KMS-11 (cell line): ENCODE data around the gene OAT.

Experiments
- H2AFZ ChIP-seq: fragments of 200-600 bp; sonication (generic); 2 replicates; pipeline ENCODE4 v1.6.1; 2016; ENCODE audit warnings: antibody characterized with exemption, mixed run types, low read depth
- H3K27ac ChIP-seq: fragments of 200-600 bp; sonication (generic); 2 replicates; pipeline ENCODE4 v1.6.1; 2016; ENCODE audit warnings: mild to moderate bottlenecking, mixed run types
- H3K27me3 ChIP-seq: fragments of 200-600 bp; sonication (generic); 2 replicates; pipeline ENCODE4 v1.6.1; 2017; ENCODE audit warnings: mild to moderate bottlenecking, low read depth, mixed run types, moderate library complexity; ENCODE audit not compliant: insufficient read depth
- H3K36me3 ChIP-seq: fragments of 200-600 bp; sonication (generic); 2 replicates; pipeline ENCODE4 v1.6.1; 2017; ENCODE audit warnings: mild to moderate bottlenecking, mixed run types; ENCODE audit not compliant: insufficient read depth
- H3K4me1 ChIP-seq: fragments of 200-600 bp; sonication (generic); 2 replicates; pipeline ENCODE4 v1.6.1; 2016; ENCODE audit warnings: mild to moderate bottlenecking, low read depth, mixed run types; ENCODE audit not compliant: poor library complexity, severe bottlenecking
- H3K4me2 ChIP-seq: fragments of 200-600 bp; sonication (generic); 2 replicates; pipeline ENCODE4 v1.7.0; 2016; ENCODE audit warnings: mild to moderate bottlenecking, mixed run types
- H3K4me3 ChIP-seq: fragments of 200-600 bp; sonication (generic); IDR thresholded peaks from 2 replicates; pipeline ENCODE4 v1.6.1; 2017; ENCODE audit warnings: low read depth, low read length, mixed read lengths; ENCODE audit not compliant: insufficient read depth
- H3K79me2 ChIP-seq: fragments of 200-600 bp; sonication (generic); 2 replicates; pipeline ENCODE4 v1.6.1; 2016; ENCODE audit warnings: low read depth, mixed run types; ENCODE audit not compliant: insufficient read depth
- H3K9ac ChIP-seq: fragments of 200-600 bp; sonication (generic); 2 replicates; pipeline ENCODE4 v1.6.1; 2016; ENCODE audit warnings: mild to moderate bottlenecking, mixed run types
- H4K20me1 ChIP-seq: fragments of 200-600 bp; sonication (generic); 2 replicates; pipeline ENCODE4 v1.6.1; 2016; ENCODE audit warnings: mild to moderate bottlenecking, mixed run types; ENCODE audit not compliant: insufficient read depth
- CTCF ChIP-seq: fragments of 200-600 bp; sonication (generic); conservative IDR thresholded peaks from 2 replicates; pipeline ENCODE4 v1.6.1; 2017; ENCODE audit warnings: low read depth, mild to moderate bottlenecking, antibody characterized with exemption, low read length, moderate library complexity, mixed read lengths

Gene OAT

GRCh38 chr10:124367936-124368335, 50.8 kb downstream of the OAT start:
- Histone ChIP-seq H2AFZ (no peak overlapping the region), H3K27ac (no peak overlapping the region), H4K20me1 (no peaks in the 10 kb centered on the region), H3K27me3 (no peaks in the 10 kb centered on the region), H3K4me1 (no peaks in the 10 kb centered on the region), H3K79me2 (no peaks in the 10 kb centered on the region), H3K4me3 (no peak overlapping the region), H3K36me3 (no peaks in the 10 kb centered on the region), H3K4me2 (no peak overlapping the region), H3K9ac (no peak overlapping the region)
- TF ChIP-seq CTCF, result no peak

- Histone ChIP-seq H3K9ac (no peak overlapping the region), H4K20me1 (no peaks in the 10 kb centered on the region), H3K4me1 (no peaks in the 10 kb centered on the region), H3K36me3 (no peaks in the 10 kb centered on the region), H3K4me3 (no peak overlapping the region), H2AFZ (no peak overlapping the region), H3K4me2 (no peak overlapping the region), H3K27me3 (no peaks in the 10 kb centered on the region), H3K79me2 (no peaks in the 10 kb centered on the region), H3K27ac (no peak overlapping the region)
- TF ChIP-seq CTCF, result no peak
Observed at GRCh38 chr10:124367414-124367813, 51.3 kb downstream of the OAT start.

DNA sequence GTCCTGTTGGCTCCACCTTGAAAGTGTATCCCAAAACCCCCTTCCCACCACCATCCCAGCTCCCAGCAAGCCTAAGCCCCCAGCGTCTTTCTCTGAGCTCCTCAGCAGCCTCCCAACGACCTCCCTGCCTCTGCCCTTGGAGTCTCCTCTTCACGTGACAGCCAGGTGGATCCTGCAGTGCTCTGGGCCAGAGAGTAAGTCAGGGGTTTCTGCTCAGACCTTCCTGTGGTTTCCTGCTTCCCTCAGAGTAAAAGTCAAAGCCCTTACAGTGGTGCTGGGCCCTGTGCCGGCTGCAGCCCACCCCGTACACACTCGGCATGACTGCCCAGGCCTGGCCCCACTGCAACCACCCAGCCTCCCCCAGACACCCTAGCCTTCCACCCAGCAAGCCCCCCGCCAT, 51.9 kb downstream of the OAT start:
- no peaks in the 10 kb centered on the region for H3K79me2 ChIP-seq
- no peak overlapping the region for H2AFZ ChIP-seq
- H3K36me3 ChIP-seq, result no peaks in the 10 kb centered on the region
- H3K9ac ChIP-seq, result no peak overlapping the region
- no peak overlapping the region for H3K4me3 ChIP-seq
- no peaks in the 10 kb centered on the region for H3K4me1 ChIP-seq
- H3K4me2 ChIP-seq, result no peak overlapping the region
- H4K20me1 ChIP-seq, result no peaks in the 10 kb centered on the region
- no peak overlapping the region for H3K27ac ChIP-seq
- no peak for TF ChIP-seq CTCF
- no peaks in the 10 kb centered on the region for H3K27me3 ChIP-seq

DNA sequence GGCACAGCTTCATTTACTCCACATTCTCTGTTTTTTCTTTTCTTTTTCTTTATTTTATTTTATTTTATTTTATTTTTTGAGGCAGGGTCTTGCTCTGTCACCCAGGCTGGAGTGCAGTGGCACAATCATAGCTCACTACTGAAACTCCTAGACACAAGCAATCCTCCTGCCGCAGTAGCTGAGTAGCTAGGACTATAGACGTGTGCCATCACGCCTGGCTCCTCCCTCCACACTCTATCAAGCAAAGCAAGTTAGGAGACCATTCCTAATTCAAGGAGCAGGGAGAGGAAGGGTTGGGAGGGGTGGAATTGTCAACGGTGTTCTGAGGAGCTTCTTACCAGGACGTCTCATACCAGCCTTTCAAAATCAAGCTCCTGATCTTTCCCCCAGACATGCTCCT, 52.4 kb downstream of the OAT start:
- Histone ChIP-seq H3K36me3 (no peaks in the 10 kb centered on the region), H3K9ac (no peak overlapping the region), H3K27me3 (no peaks in the 10 kb centered on the region), H3K4me1 (no peaks in the 10 kb centered on the region), H3K79me2 (no peaks in the 10 kb centered on the region), H3K4me2 (no peak overlapping the region), H3K4me3 (no peak overlapping the region), H3K27ac (no peak overlapping the region), H2AFZ (no peak overlapping the region), H4K20me1 (no peaks in the 10 kb centered on the region)
- no peak for TF ChIP-seq CTCF

DNA sequence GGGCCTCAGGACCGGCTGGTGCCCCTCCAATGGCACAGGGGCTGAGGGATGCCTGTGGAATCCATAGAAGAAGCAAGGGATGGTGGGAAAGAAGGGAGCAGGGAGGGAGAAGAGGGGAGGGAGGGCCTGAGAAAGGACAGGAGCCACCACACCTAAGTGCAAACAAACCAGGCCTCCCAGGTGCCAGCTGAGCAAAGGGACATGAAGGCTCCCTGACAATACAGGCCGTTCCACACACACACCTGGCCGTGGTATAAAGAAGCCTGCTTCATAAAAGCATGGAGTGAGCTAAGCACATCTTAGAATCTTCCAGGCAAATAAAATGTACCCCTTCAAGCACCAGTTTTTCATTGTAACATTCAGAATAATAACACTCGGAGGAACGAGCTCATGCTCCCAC, 54.0 kb downstream of the OAT start:
- no peaks in the 10 kb centered on the region for H3K4me1 ChIP-seq
- H2AFZ ChIP-seq, result no peak overlapping the region
- no peak overlapping the region for H3K27ac ChIP-seq
- no peak overlapping the region for H3K4me3 ChIP-seq
- no peak for TF ChIP-seq CTCF
- no peaks in the 10 kb centered on the region for H3K36me3 ChIP-seq
- no peak overlapping the region for H3K4me2 ChIP-seq
- no peaks in the 10 kb centered on the region for H3K79me2 ChIP-seq
- no peaks in the 10 kb centered on the region for H3K27me3 ChIP-seq
- H3K9ac ChIP-seq, result no peak overlapping the region
- no peaks in the 10 kb centered on the region for H4K20me1 ChIP-seq
